Activated CD8-positive, alpha-beta memory T cell treated with anti-CD3 and anti-CD28 coated beads, Interleukin-2, amount 50 U/mL, for 4 hours (primary cell): ENCODE results near the gene RPS6KA2.
"Not testable (repeated sequence)": the region's sequence is repeated elsewhere in the genome, so short reads cannot be mapped to it uniquely, and the experiment has no call there.

Experiments used
- DNase-seq: peaks from one replicate; pipeline ENCODE4 v3.0.0-alpha.2; 2020

RPS6KA2 gene

GRCh38 chr6:166411271-166411670 lies 215.8 kb downstream of the RPS6KA2 start:
- no peak for DNase-seq

GRCh38 chr6:166410426-166410935 lies 216.6 kb downstream of the RPS6KA2 start:
- no peak for DNase-seq

GRCh38 chr6:166408936-166409755 lies 217.9 kb downstream of the RPS6KA2 start:
- no peak for DNase-seq

GRCh38 chr6:166406197-166406596 lies 220.9 kb downstream of the RPS6KA2 start:
- no peak for DNase-seq

GRCh38 chr6:166405386-166405785 lies 221.7 kb downstream of the RPS6KA2 start:
- no peak for DNase-seq

- no peak for DNase-seq
Observed at GRCh38 chr6:166402582-166403277, 224.3 kb downstream of the RPS6KA2 start.

GRCh38 chr6:166400649-166401250 lies 226.3 kb downstream of the RPS6KA2 start:
- peak; percentile 61 for DNase-seq

- no peak for DNase-seq
Observed at GRCh38 chr6:166400181-166400580, 226.9 kb downstream of the RPS6KA2 start.

- no peak for DNase-seq
Observed at GRCh38 chr6:166398348-166398747, 228.7 kb downstream of the RPS6KA2 start.

GRCh38 chr6:166397849-166398248 lies 229.2 kb downstream of the RPS6KA2 start:
- DNase-seq = no peak

- DNase-seq = no peak
Observed at GRCh38 chr6:166395778-166396177, 231.3 kb downstream of the RPS6KA2 start.

GRCh38 chr6:166395351-166395750 lies 231.7 kb downstream of the RPS6KA2 start:
- no peak for DNase-seq

GRCh38 chr6:166394036-166394892 lies 232.8 kb downstream of the RPS6KA2 start:
- DNase-seq = no peak

- DNase-seq = no peak
Observed at GRCh38 chr6:166393535-166393823, 233.6 kb downstream of the RPS6KA2 start.

GRCh38 chr6:166392755-166393534 lies 234.1 kb downstream of the RPS6KA2 start:
- DNase-seq = not testable (repeated sequence)

GRCh38 chr6:166389119-166389518 lies 237.9 kb downstream of the RPS6KA2 start:
- no peak for DNase-seq

- no peak for DNase-seq
Observed at GRCh38 chr6:166388290-166389004, 238.6 kb downstream of the RPS6KA2 start.

- no peak for DNase-seq
Observed at GRCh38 chr6:166387642-166388289, 239.3 kb downstream of the RPS6KA2 start.

- DNase-seq = not testable (repeated sequence)
Observed at GRCh38 chr6:166387098-166387497, 240.0 kb downstream of the RPS6KA2 start.

GRCh38 chr6:166386111-166386510 lies 240.9 kb downstream of the RPS6KA2 start:
- no peak for DNase-seq
